ENCODE measurements around the gene UBE2H.
"Not testable (repeated sequence)": the region's sequence is repeated elsewhere in the genome, so short reads cannot be mapped to it uniquely, and the experiment has no call there.

UBE2H gene

GRCh38 chr7:129841465-129841864 is 111.3 kb downstream of the UBE2H start:
- no peak for DNase-seq

- no peak for DNase-seq
Measured at GRCh38 chr7:129840757-129841156, 112.0 kb downstream of the UBE2H start.

GRCh38 chr7:129836983-129837382 is 115.8 kb downstream of the UBE2H start:
- DNase-seq = no peak

GRCh38 chr7:129835569-129835968 is 117.2 kb downstream of the UBE2H start:
- DNase-seq = no peak

- DNase-seq = not testable (repeated sequence)
Measured at GRCh38 chr7:129833353-129833752, 119.4 kb downstream of the UBE2H start.

GRCh38 chr7:129832701-129833227 is 120.0 kb downstream of the UBE2H start:
- no peak for DNase-seq

GRCh38 chr7:129832282-129832681 is 120.5 kb downstream of the UBE2H start:
- no peak for DNase-seq

GRCh38 chr7:129831424-129832058 is 121.2 kb downstream of the UBE2H start:
- DNase-seq = peak; percentile 56

- DNase-seq = no peak
Measured at GRCh38 chr7:129830949-129831348, 121.8 kb downstream of the UBE2H start.

- peak; percentile 26 for DNase-seq
Measured at GRCh38 chr7:129829737-129830631, 122.8 kb downstream of the UBE2H start.

- DNase-seq = no peak
Measured at GRCh38 chr7:129828989-129829736, 123.6 kb downstream of the UBE2H start.

GRCh38 chr7:129828078-129828762 is 124.5 kb downstream of the UBE2H start:
- DNase-seq = no peak

GRCh38 chr7:129827467-129827990 is 125.2 kb downstream of the UBE2H start:
- DNase-seq = no peak

- DNase-seq = not testable (repeated sequence)
Measured at GRCh38 chr7:129826895-129827294, 125.9 kb downstream of the UBE2H start.

- peak; percentile 77 for DNase-seq
Measured at GRCh38 chr7:129825209-129825970, 127.4 kb downstream of the UBE2H start.

- peak; percentile 48 for DNase-seq
Measured at GRCh38 chr7:129824291-129825208, 128.2 kb downstream of the UBE2H start.

GRCh38 chr7:129823143-129823542 is 129.6 kb downstream of the UBE2H start:
- not testable (repeated sequence) for DNase-seq

GRCh38 chr7:129821476-129821875 is 131.3 kb downstream of the UBE2H start:
- DNase-seq = no peak

GRCh38 chr7:129816742-129817141 is 136.0 kb downstream of the UBE2H start:
- DNase-seq = no peak

GRCh38 chr7:129807863-129808262 is 144.9 kb downstream of the UBE2H start:
- DNase-seq = no peak
